GM12878 (cell line): ENCODE measurements around the gene TUBA1A. TPM values are rescaled to one million over a fixed set of nuclear protein-coding genes. Genes with fewer than 3 reads are reported as not detected.

Experiments
- ATAC-seq: fragments of 200-7000 bp; cut with Tn5 transposase; 3 replicates; pipeline ENCODE4 v1.9.1; 2020; ENCODE audit warnings: mild to moderate bottlenecking, moderate library complexity
- BruUV-seq: library from RNA; stranded (reverse); fragments of 400-500 nt; replicated peaks from 2 replicates; lab custom pipeline; 2021; lab: Mats Ljungman, UMichigan
- CTCF ChIA-PET: fragments of 300-600 bp; sonication (Branson Sonifier 250); formaldehyde crosslinking; extraction: SDS; loops from one replicate; lab custom pipeline; 2021; ENCODE audit warnings: inconsistent platforms; lab: Yijun Ruan, JAX
- POLR2A ChIA-PET: fragments of 350-600 bp; formaldehyde crosslinking; extraction: SDS; loops from one replicate; lab custom pipeline; 2021; ENCODE audit warnings: inconsistent platforms; lab: Charles Lee
- RAD21 ChIA-PET: fragments of 300-600 bp; sonication (Branson Sonifier 250); formaldehyde crosslinking; loops from one replicate; lab custom pipeline; 2023; ENCODE audit warnings: antibody characterized with exemption; ENCODE audit not compliant: unreplicated experiment; lab: Charles Lee
- SMC1A ChIA-PET: fragments of 300-600 bp; sonication (Branson Sonifier 250); formaldehyde crosslinking; loops from one replicate; lab custom pipeline; 2023; ENCODE audit not compliant: unreplicated experiment, uncharacterized antibody; lab: Charles Lee
- DNase-seq: peaks from one replicate; pipeline ENCODE4 v3.0.0-alpha.2; 2011; ENCODE audit warnings: low read depth, low spot score
- FAIRE-seq: peaks from 3 replicates; lab custom pipeline; 2011; peaks lifted over from hg19 to GRCh38; lab: Jason Lieb, UNC
- H2AFZ ChIP-seq: 2 replicates; pipeline ENCODE4 v1.6.0; 2011; ENCODE audit warnings: low read depth, low read length, control low read depth; ENCODE audit not compliant: control insufficient read depth
- H3K27ac ChIP-seq: 2 replicates; pipeline ENCODE4 v1.5.1; 2011; ENCODE audit warnings: control low read depth; ENCODE audit not compliant: control insufficient read depth, insufficient read depth
- H3K27me3 ChIP-seq, 2 experiments: replicated peaks in 1 of 2; 2 replicates each; pipeline versions ENCODE4 v1.6.0 to v1.6.1; 2011; ENCODE audit warnings: low read length in 1 of 2; ENCODE audit not compliant: control insufficient read depth in 2 of 2, insufficient read depth in 2 of 2
- H3K36me3 ChIP-seq, 2 experiments: 2 replicates each; pipeline ENCODE4 v1.5.1; 2011; ENCODE audit warnings: low read length in 1 of 2; ENCODE audit not compliant: control insufficient read depth in 2 of 2, insufficient read depth in 2 of 2
- H3K4me1 ChIP-seq: 2 replicates; pipeline ENCODE4 v1.6.1; 2011; ENCODE audit warnings: mild to moderate bottlenecking, low read length, moderate library complexity, mixed read lengths; ENCODE audit not compliant: control insufficient read depth, insufficient read depth
- H3K4me2 ChIP-seq: 2 replicates; pipeline ENCODE4 v1.6.0; 2011; ENCODE audit warnings: control low read depth; ENCODE audit not compliant: control insufficient read depth, insufficient read depth
- H3K4me3 ChIP-seq: fragments of 200-600 bp; sonication (generic); 2 replicates; pipeline ENCODE4 v1.5.1; 2016
- H3K79me2 ChIP-seq: 2 replicates; pipeline ENCODE4 v1.6.0; 2011; ENCODE audit warnings: low read length; ENCODE audit not compliant: control insufficient read depth, insufficient read depth
- H3K9ac ChIP-seq: 2 replicates; pipeline ENCODE4 v1.8.0; 2011; ENCODE audit warnings: low read length, control low read depth, mixed read lengths; ENCODE audit not compliant: control insufficient read depth, insufficient read depth
- H3K9me3 ChIP-seq: replicated peaks from 3 replicates; pipeline ENCODE4 v1.5.1; 2011; ENCODE audit warnings: mild to moderate bottlenecking, low read length; ENCODE audit not compliant: control insufficient read depth, insufficient read depth
- H4K20me1 ChIP-seq: 2 replicates; pipeline ENCODE4 v1.6.0; 2011; ENCODE audit not compliant: control insufficient read depth, insufficient read depth
- BMI1 ChIP-seq: fragments of 450-650 bp; IDR thresholded peaks from 2 replicates; pipeline ENCODE4 v1.6.1; 2016; ENCODE audit warnings: mild to moderate bottlenecking, moderate library complexity, borderline replicate concordance
- CREB1 ChIP-seq: IDR thresholded peaks from 2 replicates; pipeline ENCODE4 v1.6.1; 2012; ENCODE audit warnings: low read depth, mild to moderate bottlenecking, inconsistent platforms
- ETV6 ChIP-seq, 2 experiments: fragments of 450-650 bp in 1 of 2; IDR thresholded peaks in 1 of 2; conservative IDR thresholded peaks in 1 of 2; 2 replicates each; pipeline ENCODE4 v1.6.1; 2014; ENCODE audit warnings: antibody characterized with exemption in 1 of 2, borderline replicate concordance in 1 of 2, low read depth in 1 of 2, mild to moderate bottlenecking in 1 of 2, moderate library complexity in 1 of 2
- IKZF1 ChIP-seq: fragments of 450-650 bp; conservative IDR thresholded peaks from 2 replicates; pipeline ENCODE4 v1.6.1; 2017; ENCODE audit warnings: antibody characterized with exemption, mild to moderate bottlenecking
- IRF4 ChIP-seq: IDR thresholded peaks from 2 replicates; pipeline ENCODE4 v1.6.1; 2011; ENCODE audit warnings: low read depth, low read length
- KAT2A ChIP-seq: conservative IDR thresholded peaks from 2 replicates; pipeline ENCODE4 v1.6.1; 2011; ENCODE audit warnings: low read depth, low read length; ENCODE audit not compliant: control insufficient read depth
- MEF2A ChIP-seq: IDR thresholded peaks from 2 replicates; pipeline ENCODE4 v1.6.1; 2011; ENCODE audit warnings: low read depth, mild to moderate bottlenecking, low read length, moderate library complexity; ENCODE audit not compliant: insufficient read depth
- MTA3 ChIP-seq: IDR thresholded peaks from 2 replicates; pipeline ENCODE4 v1.6.1; 2012; ENCODE audit warnings: low read length, inconsistent platforms, borderline replicate concordance
- MYB ChIP-seq: fragments of 150-350 bp; IDR thresholded peaks from 2 replicates; pipeline ENCODE4 v1.6.1; 2014; ENCODE audit warnings: mild to moderate bottlenecking, low read depth, low read length, borderline replicate concordance
- PAX8 ChIP-seq: fragments of 450-650 bp; IDR thresholded peaks from 2 replicates; pipeline ENCODE4 v1.6.1; 2017; ENCODE audit warnings: mild to moderate bottlenecking, moderate library complexity
- RB1 ChIP-seq: fragments of 450-650 bp; formaldehyde crosslinking; IDR thresholded peaks from 2 replicates; pipeline ENCODE4 v1.6.1; 2017; ENCODE audit warnings: mild to moderate bottlenecking, borderline replicate concordance
- SMAD5 ChIP-seq: IDR thresholded peaks from 2 replicates; pipeline ENCODE4 v1.6.1; 2016; ENCODE audit warnings: antibody characterized with exemption, low read depth
- STAT1 ChIP-seq: fragments of 450-650 bp; conservative IDR thresholded peaks from 2 replicates; pipeline ENCODE4 v1.6.1; 2014; ENCODE audit warnings: antibody characterized with exemption, mild to moderate bottlenecking
- STAT3 ChIP-seq: IDR thresholded peaks from 2 replicates; pipeline ENCODE4 v1.6.1; 2011; ENCODE audit warnings: low read depth, low read length, improper control_type of control experiment
- TARDBP ChIP-seq: IDR thresholded peaks from 2 replicates; pipeline ENCODE4 v1.6.1; 2016; ENCODE audit warnings: borderline replicate concordance
- TCF3 ChIP-seq: IDR thresholded peaks from 2 replicates; pipeline ENCODE4 v1.6.1; 2012; ENCODE audit warnings: low read depth, mild to moderate bottlenecking, low read length, borderline replicate concordance; ENCODE audit not compliant: insufficient read depth
- ZZZ3 ChIP-seq: IDR thresholded peaks from 2 replicates; pipeline ENCODE4 v1.6.1; 2011; ENCODE audit warnings: low read depth; ENCODE audit not compliant: control insufficient read depth, insufficient read length
- WGBS: methylation state at CpG from one replicate; pipeline ENCODE4 v1.1.6; 2016; ENCODE audit warnings: low lambda C conversion rate; ENCODE audit not compliant: insufficient replicate concordance, insufficient coverage; ENCODE audit errors: missing lambda C conversion rate; 5-methylcytosine and 5-hydroxymethylcytosine counted together
- in situ Hi-C: fragments of 300-500 bp; cut with MboI; formaldehyde crosslinking; loops from 9 replicates; pipeline ENCODE4 v1.14.3; 2018; ENCODE audit warnings: mixed read lengths
- intact Hi-C: fragments of 100-400 bp; cut with micrococcal nuclease; formaldehyde crosslinking; loops from one replicate; pipeline ENCODE4 v1.14.2; 2022; ENCODE audit not compliant: unreplicated experiment
- polyA plus RNA-seq, 11 experiments: library from polyadenylated mRNA; depleted of rRNA in 4 of 11; unstranded in 6 of 11; stranded (reverse) in 5 of 11; fragments of >200 nt; fragmentation: Nextera tagmentation in 4 of 11; fragmentation: Illumina TruSeq in 1 of 11; extraction: Ambion mirVana in 4 of 11; extraction: Trizol in 1 of 11; gene quantifications; 1 replicate in 1 of 11; 2 replicates in 10 of 11; pipeline versions ENCODE4 v1.2.1 to v1.2.3, GENCODE V29; 2011 to 2016; ENCODE audit warnings: inconsistent platforms in 2 of 11, missing spikeins in 2 of 11, low read depth in 1 of 11
- total RNA-seq, 4 experiments: library from RNA; depleted of rRNA in 3 of 4; stranded (reverse); fragments of >200 nt in 3 of 4; fragmentation: Illumina TruSeq in 1 of 4; extraction: Trizol in 1 of 4; gene quantifications; 2 replicates each; pipeline versions ENCODE4 v1.2.1 to v1.2.3, GENCODE V29; 2013 to 2021
- TF ChIP-seq, protein P1 (sequence below): fragments of 450-650 bp; IDR thresholded peaks from 2 replicates; pipeline ENCODE4 v1.6.1; 2017; ENCODE audit warnings: mild to moderate bottlenecking, moderate library complexity
- TF ChIP-seq, protein P2 (sequence below): fragments of 450-650 bp; formaldehyde crosslinking; IDR thresholded peaks from 2 replicates; pipeline ENCODE4 v1.5.0; 2022; ENCODE audit warnings: mild to moderate bottlenecking, missing genetic modification characterization

The TUBA1A gene
- total and polyA plus RNA-seq, 10 of the 15 experiments (the other 5 are each of a cell fraction or from before 2014, with no cell fraction given), result 129 to 496 (median 249) TPM

DNA sequence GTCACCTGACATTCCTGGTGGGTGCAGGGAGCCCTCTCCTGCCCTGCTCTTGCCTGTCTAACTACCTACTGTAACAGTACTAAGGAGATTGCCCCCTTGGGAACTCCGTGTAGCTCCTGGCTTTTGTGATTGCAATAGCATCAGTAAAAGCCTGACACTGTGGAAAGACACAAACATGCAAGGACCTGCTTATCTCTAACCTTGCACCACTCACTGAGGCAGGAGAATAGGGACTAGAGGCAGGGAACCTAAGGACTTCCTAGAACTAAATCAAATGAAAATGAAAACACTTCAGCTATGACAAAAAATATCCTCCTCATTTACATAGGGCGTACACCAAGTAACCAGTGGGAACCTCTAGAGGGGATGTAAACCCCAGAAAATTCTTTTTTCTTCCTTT is 28.5 kb downstream of the TUBA1A start:
- H3K9ac ChIP-seq, result peak overlapping the region; percentile 53; the same call in 1 of the 2 replicates
- RAD21 ChIA-PET, result interaction anchor here (1.3 kb wide), 1 partner anchor 28 kb away, joined by 5 read pairs; no protein-coding TSS in a partner anchor
- FAIRE-seq, result peak; percentile 44
- H3K4me1 ChIP-seq, result peaks cover 13% of the 10 kb centered on the region
- intact Hi-C loops (no loop called here), in situ Hi-C loops (no loop called here)
- H3K9me3 ChIP-seq, result no peaks in the 10 kb centered on the region
- no peak for DNase-seq
- CTCF ChIA-PET, result no interaction called here
- H3K79me2 ChIP-seq, result no peaks in the 10 kb centered on the region
- H2AFZ ChIP-seq, result peak overlapping the region; percentile 91
- peak overlapping the region; percentile 62 for H3K27ac ChIP-seq
- no TSS peak for BruUV-seq
- no peak overlapping the region; the same call in 1 of the 2 replicates for H3K4me3 ChIP-seq
- 2% methylated on average over 2 of the region's 2 CpGs for WGBS
- no peaks in the 10 kb centered on the region for H3K27me3 ChIP-seq
- SMC1A ChIA-PET, result interaction anchor here (1.1 kb wide), 1 partner anchor 10 kb away, joined by 3 read pairs; no protein-coding TSS in a partner anchor
- peak overlapping the region; percentile 96 for H3K4me2 ChIP-seq
- TF ChIP-seq IKZF1, result no peak
- no peak for TF ChIP-seq KAT2A
- no peak for TF ChIP-seq PAX8
- TF ChIP-seq MEF2A, result no peak
- TF ChIP-seq TARDBP, result no peak
- no peak for TF ChIP-seq MYB
- no peak for TF ChIP-seq STAT1
- TF ChIP-seq, protein P1, sequence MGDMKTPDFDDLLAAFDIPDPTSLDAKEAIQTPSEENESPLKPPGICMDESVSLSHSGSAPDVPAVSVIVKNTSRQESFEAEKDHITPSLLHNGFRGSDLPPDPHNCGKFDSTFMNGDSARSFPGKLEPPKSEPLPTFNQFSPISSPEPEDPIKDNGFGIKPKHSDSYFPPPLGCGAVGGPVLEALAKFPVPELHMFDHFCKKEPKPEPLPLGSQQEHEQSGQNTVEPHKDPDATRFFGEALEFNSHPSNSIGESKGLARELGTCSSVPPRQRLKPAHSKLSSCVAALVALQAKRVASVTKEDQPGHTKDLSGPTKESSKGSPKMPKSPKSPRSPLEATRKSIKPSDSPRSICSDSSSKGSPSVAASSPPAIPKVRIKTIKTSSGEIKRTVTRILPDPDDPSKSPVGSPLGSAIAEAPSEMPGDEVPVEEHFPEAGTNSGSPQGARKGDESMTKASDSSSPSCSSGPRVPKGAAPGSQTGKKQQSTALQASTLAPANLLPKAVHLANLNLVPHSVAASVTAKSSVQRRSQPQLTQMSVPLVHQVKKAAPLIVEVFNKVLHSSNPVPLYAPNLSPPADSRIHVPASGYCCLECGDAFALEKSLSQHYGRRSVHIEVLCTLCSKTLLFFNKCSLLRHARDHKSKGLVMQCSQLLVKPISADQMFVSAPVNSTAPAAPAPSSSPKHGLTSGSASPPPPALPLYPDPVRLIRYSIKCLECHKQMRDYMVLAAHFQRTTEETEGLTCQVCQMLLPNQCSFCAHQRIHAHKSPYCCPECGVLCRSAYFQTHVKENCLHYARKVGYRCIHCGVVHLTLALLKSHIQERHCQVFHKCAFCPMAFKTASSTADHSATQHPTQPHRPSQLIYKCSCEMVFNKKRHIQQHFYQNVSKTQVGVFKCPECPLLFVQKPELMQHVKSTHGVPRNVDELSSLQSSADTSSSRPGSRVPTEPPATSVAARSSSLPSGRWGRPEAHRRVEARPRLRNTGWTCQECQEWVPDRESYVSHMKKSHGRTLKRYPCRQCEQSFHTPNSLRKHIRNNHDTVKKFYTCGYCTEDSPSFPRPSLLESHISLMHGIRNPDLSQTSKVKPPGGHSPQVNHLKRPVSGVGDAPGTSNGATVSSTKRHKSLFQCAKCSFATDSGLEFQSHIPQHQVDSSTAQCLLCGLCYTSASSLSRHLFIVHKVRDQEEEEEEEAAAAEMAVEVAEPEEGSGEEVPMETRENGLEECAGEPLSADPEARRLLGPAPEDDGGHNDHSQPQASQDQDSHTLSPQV, result no peak
- no peak for TF ChIP-seq RB1
- TF ChIP-seq IRF4, result no peak
- no peak for TF ChIP-seq BMI1
- TF ChIP-seq CREB1, result no peak
- TF ChIP-seq MTA3, result no peak
- no peak for TF ChIP-seq SMAD5
- TF ChIP-seq ZZZ3, result no peak
- TF ChIP-seq STAT3, result no peak
- TF ChIP-seq, protein P2, sequence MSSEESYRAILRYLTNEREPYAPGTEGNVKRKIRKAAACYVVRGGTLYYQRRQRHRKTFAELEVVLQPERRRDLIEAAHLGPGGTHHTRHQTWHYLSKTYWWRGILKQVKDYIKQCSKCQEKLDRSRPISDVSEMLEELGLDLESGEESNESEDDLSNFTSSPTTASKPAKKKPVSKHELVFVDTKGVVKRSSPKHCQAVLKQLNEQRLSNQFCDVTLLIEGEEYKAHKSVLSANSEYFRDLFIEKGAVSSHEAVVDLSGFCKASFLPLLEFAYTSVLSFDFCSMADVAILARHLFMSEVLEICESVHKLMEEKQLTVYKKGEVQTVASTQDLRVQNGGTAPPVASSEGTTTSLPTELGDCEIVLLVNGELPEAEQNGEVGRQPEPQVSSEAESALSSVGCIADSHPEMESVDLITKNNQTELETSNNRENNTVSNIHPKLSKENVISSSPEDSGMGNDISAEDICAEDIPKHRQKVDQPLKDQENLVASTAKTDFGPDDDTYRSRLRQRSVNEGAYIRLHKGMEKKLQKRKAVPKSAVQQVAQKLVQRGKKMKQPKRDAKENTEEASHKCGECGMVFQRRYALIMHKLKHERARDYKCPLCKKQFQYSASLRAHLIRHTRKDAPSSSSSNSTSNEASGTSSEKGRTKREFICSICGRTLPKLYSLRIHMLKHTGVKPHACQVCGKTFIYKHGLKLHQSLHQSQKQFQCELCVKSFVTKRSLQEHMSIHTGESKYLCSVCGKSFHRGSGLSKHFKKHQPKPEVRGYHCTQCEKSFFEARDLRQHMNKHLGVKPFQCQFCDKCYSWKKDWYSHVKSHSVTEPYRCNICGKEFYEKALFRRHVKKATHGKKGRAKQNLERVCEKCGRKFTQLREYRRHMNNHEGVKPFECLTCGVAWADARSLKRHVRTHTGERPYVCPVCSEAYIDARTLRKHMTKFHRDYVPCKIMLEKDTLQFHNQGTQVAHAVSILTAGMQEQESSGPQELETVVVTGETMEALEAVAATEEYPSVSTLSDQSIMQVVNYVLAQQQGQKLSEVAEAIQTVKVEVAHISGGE (CRISPR knock-in tag), result no peak
- TF ChIP-seq TCF3, result no peak
- TF ChIP-seq ETV6 (conservative IDR thresholded peaks at IDR 0.05 in 1 of 2, IDR thresholded peaks at IDR 0.05 in 1 of 2; ENCODE audit: borderline replicate concordance in 1 of 2, low read depth in 1 of 2), result no peak
- POLR2A ChIA-PET, result interaction anchor here (1.0 to 1.2 kb wide), 2 partner anchors 28 to 29 kb away, joined by 3 to 4 read pairs; partner anchors contain the start of gene TUBA1A
- H3K36me3 ChIP-seq, result no peaks in the 10 kb centered on the region
- ATAC-seq, result peak; percentile 78
- H4K20me1 ChIP-seq, result no peaks in the 10 kb centered on the region
